LNCaP clone FGC (cell line): ENCODE results near the gene MEGF10.
A peak's percentile ranks its signal among the peaks of the same experiment; 100 is the strongest.

Experiments
- DNase-seq: peaks from one replicate; pipeline ENCODE4 v3.0.0-alpha.2; 2011; ENCODE audit warnings: low read depth
- H3K4me3 ChIP-seq: 2 replicates; pipeline ENCODE4 v1.5.1; 2011; ENCODE audit warnings: mild to moderate bottlenecking, low read depth, low read length, control low read depth
- CTCF ChIP-seq: IDR thresholded peaks from 2 replicates; pipeline ENCODE4 v1.5.1; 2012; ENCODE audit warnings: mild to moderate bottlenecking; ENCODE audit not compliant: control insufficient read depth, insufficient read depth; ENCODE audit errors: extremely low read depth

The MEGF10 gene

GRCh38 chr5:127298656-127299055 lies 8.1 kb downstream of the MEGF10 start:
- TF ChIP-seq CTCF, result no peak
- H3K4me3 ChIP-seq, result no peak overlapping the region
- no peak for DNase-seq

- TF ChIP-seq CTCF, result peak; percentile 59
- H3K4me3 ChIP-seq, result no peak overlapping the region
- no peak for DNase-seq
Measured at GRCh38 chr5:127299678-127300077, 9.1 kb downstream of the MEGF10 start.

GRCh38 chr5:127302509-127302908 lies 11.9 kb downstream of the MEGF10 start:
- no peak for DNase-seq
- TF ChIP-seq CTCF, result no peak
- H3K4me3 ChIP-seq, result no peak overlapping the region

- no peak for DNase-seq
- TF ChIP-seq CTCF, result no peak
Measured at GRCh38 chr5:127303404-127303803, 12.8 kb downstream of the MEGF10 start.

GRCh38 chr5:127305493-127305892 lies 14.9 kb downstream of the MEGF10 start:
- DNase-seq, result no peak
- no peak for TF ChIP-seq CTCF
- H3K4me3 ChIP-seq, result no peak overlapping the region

More at GRCh38 chr5:127303404-127303803, 12.8 kb downstream of the MEGF10 start:
- H3K4me3 ChIP-seq, result no peak overlapping the region

- no peak overlapping the region for H3K4me3 ChIP-seq
- no peak for TF ChIP-seq CTCF
- DNase-seq, result no peak
Measured at GRCh38 chr5:127306036-127306435, 15.4 kb downstream of the MEGF10 start.

- TF ChIP-seq CTCF, result no peak
- no peak overlapping the region for H3K4me3 ChIP-seq
- DNase-seq, result no peak
Measured at GRCh38 chr5:127306647-127307046, 16.1 kb downstream of the MEGF10 start.
